PC-9 (cell line): Measurements from ENCODE around the gene KIR3DL3.
"Not testable (repeated sequence)": the region's sequence is repeated elsewhere in the genome, so short reads cannot be mapped to it uniquely, and the experiment has no call there.

ENCODE experiments used
- EZH2 ChIP-seq: fragments of 200-600 bp; sonication (generic); IDR thresholded peaks from 2 replicates; pipeline ENCODE4 v1.8.0; 2017; ENCODE audit warnings: antibody characterized with exemption, low read depth
- TF ChIP-seq, protein P1 (sequence below): fragments of 200-600 bp; sonication (generic); conservative IDR thresholded peaks from 2 replicates; pipeline ENCODE4 v1.6.1; 2017; ENCODE audit warnings: mixed run types, antibody characterized with exemption, mild to moderate bottlenecking, moderate library complexity

DNA sequence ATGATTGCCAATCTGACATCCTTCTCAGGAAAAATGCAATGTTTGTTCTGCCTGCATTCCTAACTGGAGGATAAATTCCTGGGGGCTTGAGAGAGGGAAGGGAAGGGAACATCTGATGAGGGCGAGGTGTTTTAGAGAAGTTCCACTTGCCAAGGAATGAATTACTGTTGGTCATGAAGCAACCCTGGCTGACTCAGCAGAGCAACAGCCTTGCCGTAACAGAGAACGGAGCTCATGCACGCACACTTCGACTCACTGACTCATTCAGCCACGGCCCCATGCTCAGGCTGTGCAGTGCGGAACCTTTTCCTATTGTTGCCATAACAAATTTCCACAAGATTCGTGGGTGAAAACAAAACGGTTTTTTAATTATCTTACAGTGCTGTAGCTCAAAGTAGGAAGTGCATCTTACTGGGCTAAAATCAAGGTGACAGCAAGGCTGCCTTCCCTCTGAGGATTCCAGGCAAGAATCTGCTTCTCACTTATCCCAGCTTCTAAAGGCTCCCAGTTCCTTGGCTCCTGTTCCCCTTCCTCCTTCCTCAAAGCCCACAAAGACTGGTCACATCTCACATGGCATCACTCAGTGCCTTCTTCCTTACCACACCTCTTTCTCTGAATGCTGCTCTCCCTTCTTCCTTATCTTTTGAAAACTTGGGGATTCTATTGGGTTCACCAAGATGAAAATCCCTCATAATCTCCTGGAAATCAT is 23.5 kb downstream of the KIR3DL3 start:
- TF ChIP-seq, protein P1, sequence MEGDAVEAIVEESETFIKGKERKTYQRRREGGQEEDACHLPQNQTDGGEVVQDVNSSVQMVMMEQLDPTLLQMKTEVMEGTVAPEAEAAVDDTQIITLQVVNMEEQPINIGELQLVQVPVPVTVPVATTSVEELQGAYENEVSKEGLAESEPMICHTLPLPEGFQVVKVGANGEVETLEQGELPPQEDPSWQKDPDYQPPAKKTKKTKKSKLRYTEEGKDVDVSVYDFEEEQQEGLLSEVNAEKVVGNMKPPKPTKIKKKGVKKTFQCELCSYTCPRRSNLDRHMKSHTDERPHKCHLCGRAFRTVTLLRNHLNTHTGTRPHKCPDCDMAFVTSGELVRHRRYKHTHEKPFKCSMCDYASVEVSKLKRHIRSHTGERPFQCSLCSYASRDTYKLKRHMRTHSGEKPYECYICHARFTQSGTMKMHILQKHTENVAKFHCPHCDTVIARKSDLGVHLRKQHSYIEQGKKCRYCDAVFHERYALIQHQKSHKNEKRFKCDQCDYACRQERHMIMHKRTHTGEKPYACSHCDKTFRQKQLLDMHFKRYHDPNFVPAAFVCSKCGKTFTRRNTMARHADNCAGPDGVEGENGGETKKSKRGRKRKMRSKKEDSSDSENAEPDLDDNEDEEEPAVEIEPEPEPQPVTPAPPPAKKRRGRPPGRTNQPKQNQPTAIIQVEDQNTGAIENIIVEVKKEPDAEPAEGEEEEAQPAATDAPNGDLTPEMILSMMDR: not testable (repeated sequence)
- TF ChIP-seq EZH2: not testable (repeated sequence)
